ENCODE data around the gene ALS2. TPM values are rescaled to one million over a fixed set of nuclear protein-coding genes. Genes with fewer than 3 reads are reported as not detected.

Gene ALS2
- total RNA-seq, 1 donor from 2014 or later: 41.0 TPM

- H3K27me3 Mint-ChIP-seq (ENCODE audit: insufficient read depth, low read depth): peaks cover 5% of the 10 kb centered on the region
- no peak overlapping the region for H3K4me3 ChIP-seq
Measured at GRCh38 chr2:201788371-201788770, 7.6 kb upstream of the ALS2 start.

GRCh38 chr2:201786471-201786870 lies 5.7 kb upstream of the ALS2 start:
- Histone ChIP-seq H3F3A (ENCODE audit: low read depth) (peaks cover 10% of the 10 kb centered on the region), H3K79me2 (ENCODE audit: low read depth) (no peaks in the 10 kb centered on the region), H3K36me3 (no peaks in the 10 kb centered on the region), H3K4me2 (no peak overlapping the region), H3K27ac (no peak overlapping the region), H4K20me1 (ENCODE audit: low read depth) (no peaks in the 10 kb centered on the region), H3K4me1 (no peaks in the 10 kb centered on the region), H3K4me3 (no peak overlapping the region), H3K27me3 (no peaks in the 10 kb centered on the region), H2AFZ (replicated peaks) (no peak overlapping the region), H3K9me3 (ENCODE audit: low read depth) (no peaks in the 10 kb centered on the region), H3K9ac (no peak overlapping the region)
- Mint-ChIP-seq H3K27ac (no peak overlapping the region), H3K27me3 (ENCODE audit: insufficient read depth, low read depth) (peaks cover 5% of the 10 kb centered on the region), H3K9me3 (no peaks in the 10 kb centered on the region), H3K4me1 (peaks cover 5% of the 10 kb centered on the region), H3K4me3 (no peak overlapping the region), H3K36me3 (no peaks in the 10 kb centered on the region)
- DNase-seq (ENCODE audit: low spot score): no peak
- no peak for TF ChIP-seq EZH2phosphoT487 (IDR thresholded peaks at IDR 0.05)
- TF ChIP-seq CTCF (IDR thresholded peaks at IDR 0.05): no peak
- no peak for TF ChIP-seq EZH2 (IDR thresholded peaks at IDR 0.05)

More at GRCh38 chr2:201788371-201788770, 7.6 kb upstream of the ALS2 start:
- no peak overlapping the region for H3K27ac ChIP-seq
- H3K9me3 ChIP-seq (ENCODE audit: low read depth): no peaks in the 10 kb centered on the region
- no peaks in the 10 kb centered on the region for H4K20me1 ChIP-seq (ENCODE audit: low read depth)
- Mint-ChIP-seq H3K9me3 (no peaks in the 10 kb centered on the region), H3K36me3 (no peaks in the 10 kb centered on the region), H3K4me1 (no peaks in the 10 kb centered on the region), H3K4me3 (no peak overlapping the region), H3K27ac (no peak overlapping the region)
- peaks cover 5% of the 10 kb centered on the region for H3F3A ChIP-seq (ENCODE audit: low read depth)
- no peaks in the 10 kb centered on the region for H3K79me2 ChIP-seq (ENCODE audit: low read depth)
- H3K4me1 ChIP-seq: no peaks in the 10 kb centered on the region
- no peak for DNase-seq (ENCODE audit: low spot score)
- no peak overlapping the region for H3K4me2 ChIP-seq
- TF ChIP-seq EZH2phosphoT487 (IDR thresholded peaks at IDR 0.05) (no peak), EZH2 (IDR thresholded peaks at IDR 0.05) (no peak), CTCF (IDR thresholded peaks at IDR 0.05) (no peak)
- no peak overlapping the region for H2AFZ ChIP-seq (replicated peaks)
- H3K9ac ChIP-seq: no peak overlapping the region
- H3K36me3 ChIP-seq: no peaks in the 10 kb centered on the region
- H3K27me3 ChIP-seq: no peaks in the 10 kb centered on the region

GRCh38 chr2:201785135-201785534 lies 4.4 kb upstream of the ALS2 start:
- Mint-ChIP-seq H3K4me1 (peaks cover 9% of the 10 kb centered on the region), H3K36me3 (no peaks in the 10 kb centered on the region), H3K9me3 (no peaks in the 10 kb centered on the region), H3K4me3 (no peak overlapping the region), H3K27me3 (ENCODE audit: insufficient read depth, low read depth) (peaks cover 5% of the 10 kb centered on the region), H3K27ac (no peak overlapping the region)
- H3K4me3 ChIP-seq: no peak overlapping the region
- no peak for TF ChIP-seq EZH2phosphoT487 (IDR thresholded peaks at IDR 0.05)
- TF ChIP-seq CTCF (IDR thresholded peaks at IDR 0.05): no peak
- no peak for TF ChIP-seq EZH2 (IDR thresholded peaks at IDR 0.05)
- H3K79me2 ChIP-seq (ENCODE audit: low read depth): peaks cover 3% of the 10 kb centered on the region
- H3K27me3 ChIP-seq: no peaks in the 10 kb centered on the region
- H3K36me3 ChIP-seq: no peaks in the 10 kb centered on the region
- no peak overlapping the region for H3K4me2 ChIP-seq
- H4K20me1 ChIP-seq (ENCODE audit: low read depth): no peaks in the 10 kb centered on the region
- no peak overlapping the region for H3K9ac ChIP-seq
- H3K4me1 ChIP-seq: no peaks in the 10 kb centered on the region
- H3K27ac ChIP-seq: no peak overlapping the region
- no peak for DNase-seq (ENCODE audit: low spot score)
- no peak overlapping the region for H2AFZ ChIP-seq (replicated peaks)
- peaks cover 24% of the 10 kb centered on the region for H3F3A ChIP-seq (ENCODE audit: low read depth)
- H3K9me3 ChIP-seq (ENCODE audit: low read depth): no peaks in the 10 kb centered on the region

Measured in neural progenitor cell (in vitro differentiated cells).